Nephron progenitor cell (in vitro differentiated cells): ENCODE data around the gene MYBBP1A.

Source experiments
- DNase-seq: peaks from one replicate; pipeline ENCODE4 v3.0.0; 2021
- H3K27ac Mint-ChIP-seq: 2 replicates; pipeline ENCODE4 v1.8.0; 2021; ENCODE audit warnings: mild to moderate bottlenecking, moderate library complexity, mixed read lengths
- H3K27me3 Mint-ChIP-seq: 2 replicates; pipeline ENCODE4 v1.8.0; 2021; ENCODE audit warnings: mild to moderate bottlenecking, low read depth, mixed read lengths; ENCODE audit not compliant: poor library complexity
- H3K36me3 Mint-ChIP-seq: 2 replicates; pipeline ENCODE4 v1.8.0; 2021; ENCODE audit warnings: low read depth, mixed read lengths
- H3K4me1 Mint-ChIP-seq: 2 replicates; pipeline ENCODE4 v1.8.0; 2021; ENCODE audit warnings: mixed read lengths
- H3K4me3 Mint-ChIP-seq: 2 replicates; pipeline ENCODE4 v1.8.0; 2021; ENCODE audit warnings: mild to moderate bottlenecking, moderate library complexity, mixed read lengths
- H3K9me3 Mint-ChIP-seq: 2 replicates; pipeline ENCODE4 v1.8.0; 2021; ENCODE audit warnings: mild to moderate bottlenecking, moderate library complexity, mixed read lengths
- TF ChIP-seq, protein P1 (sequence below): fragments of 200-600 bp; sonication (generic); IDR thresholded peaks from 2 replicates; pipeline ENCODE4 v1.5.0; 2021; ENCODE audit warnings: antibody characterized with exemption

MYBBP1A gene

DNA sequence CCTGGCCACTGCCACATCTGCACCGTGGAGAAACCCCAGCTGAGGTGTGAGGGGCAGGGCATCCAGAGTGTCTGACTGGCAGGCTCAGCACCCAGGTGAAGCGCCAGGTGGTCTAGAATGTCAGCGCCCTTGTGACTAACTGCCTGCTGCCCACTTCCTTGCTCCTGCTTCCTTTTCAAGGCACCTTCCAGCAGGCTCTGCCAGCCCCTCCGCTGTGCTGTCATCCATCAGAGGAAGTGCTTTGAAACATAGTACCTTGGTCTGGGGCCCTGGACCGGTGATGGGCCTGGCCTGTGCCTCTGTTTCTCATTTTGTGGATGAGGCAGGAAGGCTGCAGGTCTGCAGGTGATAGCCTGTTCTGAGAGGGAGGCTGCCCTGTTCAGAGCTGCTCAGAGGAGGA lies 51.0 kb downstream of the MYBBP1A start:
- DNase-seq = no peak
- H3K4me1 Mint-ChIP-seq = peaks cover 24% of the 10 kb centered on the region
- peaks cover 69% of the 10 kb centered on the region for H3K27me3 Mint-ChIP-seq
- H3K36me3 Mint-ChIP-seq = no peaks in the 10 kb centered on the region
- TF ChIP-seq, protein P1, sequence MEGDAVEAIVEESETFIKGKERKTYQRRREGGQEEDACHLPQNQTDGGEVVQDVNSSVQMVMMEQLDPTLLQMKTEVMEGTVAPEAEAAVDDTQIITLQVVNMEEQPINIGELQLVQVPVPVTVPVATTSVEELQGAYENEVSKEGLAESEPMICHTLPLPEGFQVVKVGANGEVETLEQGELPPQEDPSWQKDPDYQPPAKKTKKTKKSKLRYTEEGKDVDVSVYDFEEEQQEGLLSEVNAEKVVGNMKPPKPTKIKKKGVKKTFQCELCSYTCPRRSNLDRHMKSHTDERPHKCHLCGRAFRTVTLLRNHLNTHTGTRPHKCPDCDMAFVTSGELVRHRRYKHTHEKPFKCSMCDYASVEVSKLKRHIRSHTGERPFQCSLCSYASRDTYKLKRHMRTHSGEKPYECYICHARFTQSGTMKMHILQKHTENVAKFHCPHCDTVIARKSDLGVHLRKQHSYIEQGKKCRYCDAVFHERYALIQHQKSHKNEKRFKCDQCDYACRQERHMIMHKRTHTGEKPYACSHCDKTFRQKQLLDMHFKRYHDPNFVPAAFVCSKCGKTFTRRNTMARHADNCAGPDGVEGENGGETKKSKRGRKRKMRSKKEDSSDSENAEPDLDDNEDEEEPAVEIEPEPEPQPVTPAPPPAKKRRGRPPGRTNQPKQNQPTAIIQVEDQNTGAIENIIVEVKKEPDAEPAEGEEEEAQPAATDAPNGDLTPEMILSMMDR = no peak
- no peak overlapping the region for H3K4me3 Mint-ChIP-seq
- H3K9me3 Mint-ChIP-seq = no peaks in the 10 kb centered on the region
- peak overlapping the region; percentile 29 for H3K27ac Mint-ChIP-seq

DNA sequence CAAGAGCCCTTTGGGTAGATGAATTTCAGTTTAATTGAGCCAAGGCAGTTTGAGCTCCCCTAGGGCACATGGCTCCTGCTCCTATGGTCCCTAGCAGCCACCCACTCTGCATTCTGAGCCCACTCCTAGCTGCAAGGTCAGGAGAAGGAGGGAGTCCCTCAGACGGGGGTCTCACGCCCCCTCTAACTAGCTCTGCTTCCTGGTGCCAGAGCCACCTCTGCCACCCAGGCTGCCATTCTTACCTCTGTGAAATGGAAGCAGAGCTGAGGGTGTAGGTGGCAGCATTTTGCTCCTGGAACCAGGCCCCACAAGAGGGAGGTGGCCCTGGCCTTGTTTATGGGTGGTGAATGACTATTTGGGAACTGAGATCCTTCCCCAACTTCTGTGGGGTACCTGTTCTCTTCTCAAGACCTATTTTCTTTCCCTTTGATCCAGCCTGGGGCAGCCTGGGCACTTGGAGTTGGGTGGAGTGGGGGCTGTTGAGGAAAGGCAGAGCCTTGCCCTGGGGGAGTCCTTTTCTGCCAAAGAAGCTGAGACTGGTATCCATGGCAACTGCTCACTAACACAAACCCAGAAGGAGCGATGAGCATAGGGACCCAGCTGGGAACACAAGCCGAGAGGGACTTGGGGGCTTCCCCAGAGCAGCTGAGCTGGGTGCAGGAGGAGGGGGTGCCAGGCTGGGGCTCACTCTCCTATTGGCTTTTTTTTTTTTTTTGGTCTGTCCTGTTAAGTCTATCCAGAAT lies 51.7 kb downstream of the MYBBP1A start:
- H3K9me3 Mint-ChIP-seq = no peaks in the 10 kb centered on the region
- no peaks in the 10 kb centered on the region for H3K36me3 Mint-ChIP-seq
- no peak overlapping the region for H3K4me3 Mint-ChIP-seq
- no peak for DNase-seq
- TF ChIP-seq, protein P1 = no peak
- peaks cover 67% of the 10 kb centered on the region for H3K27me3 Mint-ChIP-seq
- H3K27ac Mint-ChIP-seq = no peak overlapping the region
- peaks cover 17% of the 10 kb centered on the region for H3K4me1 Mint-ChIP-seq

DNA sequence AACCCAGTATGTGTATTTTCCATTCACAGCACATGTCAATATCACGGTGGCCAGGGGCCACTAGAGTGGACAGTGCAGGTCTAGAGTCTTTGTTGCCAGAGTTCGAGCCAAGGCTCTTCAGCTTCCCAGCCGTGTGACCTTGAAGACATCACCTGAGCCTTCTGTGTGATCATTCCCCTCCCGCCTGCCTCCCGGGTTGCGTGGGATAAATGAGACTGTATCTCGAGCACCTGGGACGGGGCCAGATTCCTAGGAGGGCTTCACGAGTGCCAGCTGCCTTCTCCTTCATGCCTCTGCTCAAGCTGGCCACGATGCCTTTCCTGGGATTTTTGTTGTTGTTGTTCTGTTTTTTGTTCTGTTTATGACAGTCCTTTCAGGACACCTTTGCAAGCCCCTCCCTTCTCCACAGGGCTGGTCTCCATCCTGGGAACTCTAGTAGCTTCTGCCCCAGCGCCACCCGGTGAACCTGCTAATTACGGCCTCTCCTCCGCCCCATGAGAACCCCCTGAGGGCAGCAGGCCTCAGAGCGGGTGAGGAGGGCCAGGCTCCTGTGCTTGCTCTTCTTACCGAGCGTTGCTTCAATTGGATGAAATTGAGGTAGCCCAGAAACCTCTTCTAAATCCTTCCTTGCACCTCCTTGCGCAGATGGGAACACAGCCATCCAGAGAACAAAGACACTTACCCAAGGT lies 52.6 kb downstream of the MYBBP1A start:
- no peak for DNase-seq
- H3K9me3 Mint-ChIP-seq = no peaks in the 10 kb centered on the region
- H3K27ac Mint-ChIP-seq = no peak overlapping the region
- TF ChIP-seq, protein P1 = no peak
- H3K27me3 Mint-ChIP-seq = peaks cover 75% of the 10 kb centered on the region
- no peaks in the 10 kb centered on the region for H3K36me3 Mint-ChIP-seq
- H3K4me3 Mint-ChIP-seq = no peak overlapping the region
- H3K4me1 Mint-ChIP-seq = peaks cover 12% of the 10 kb centered on the region

DNA sequence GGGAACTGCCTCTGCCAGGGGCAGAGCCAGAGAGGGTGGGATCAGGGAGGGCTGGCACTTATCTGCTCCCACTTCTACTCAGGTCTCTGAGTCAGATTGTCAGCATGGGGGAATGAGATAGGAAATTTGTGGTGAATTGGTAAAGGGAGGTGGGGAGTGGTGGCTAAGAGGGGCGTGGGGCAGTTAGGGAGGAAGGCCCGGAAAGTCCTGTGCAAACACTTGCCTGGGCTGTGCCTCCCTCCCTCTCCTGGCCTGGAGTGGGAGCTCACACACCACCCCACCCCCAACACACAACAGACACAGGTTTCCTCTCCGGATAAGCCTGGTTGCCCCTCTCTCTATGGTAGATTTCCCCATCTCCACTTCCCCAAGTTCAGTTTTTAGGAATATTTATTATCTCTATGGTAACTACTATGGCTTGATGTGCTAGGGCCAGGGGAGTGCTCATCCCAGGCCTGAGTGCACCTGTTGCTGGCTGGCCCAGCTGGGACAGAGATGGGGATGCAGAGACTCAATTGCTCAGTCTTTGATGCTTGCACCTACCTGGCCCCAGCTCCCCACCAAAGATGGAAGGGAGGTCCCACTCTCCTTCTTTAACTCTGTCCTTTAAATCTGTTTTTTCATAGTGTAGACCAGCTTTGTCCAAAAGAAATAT lies 53.8 kb downstream of the MYBBP1A start:
- Mint-ChIP-seq H3K36me3 (no peaks in the 10 kb centered on the region), H3K4me3 (no peak overlapping the region), H3K27me3 (peaks cover 87% of the 10 kb centered on the region), H3K9me3 (no peaks in the 10 kb centered on the region), H3K4me1 (peaks cover 19% of the 10 kb centered on the region), H3K27ac (no peak overlapping the region)
- TF ChIP-seq, protein P1 = no peak
- DNase-seq = no peak

DNA sequence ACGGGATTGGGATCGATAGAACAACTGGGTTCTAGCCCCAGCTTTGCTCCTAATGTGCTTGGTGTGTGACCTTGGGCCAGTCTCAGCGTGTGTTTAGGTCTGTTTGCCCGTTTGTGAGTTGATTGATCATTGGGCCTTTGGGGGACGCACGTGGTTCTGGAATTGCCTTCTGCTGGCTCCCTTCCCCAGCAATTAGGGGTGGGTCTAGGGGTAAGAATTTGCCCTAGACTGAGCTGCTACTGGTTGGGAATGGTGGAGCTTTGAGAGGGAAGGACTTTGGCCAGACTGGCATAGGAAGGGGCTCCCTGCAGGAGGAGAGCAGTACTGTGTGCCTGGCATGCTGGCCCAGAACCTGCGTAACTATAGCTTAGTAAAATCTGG lies 55.0 kb downstream of the MYBBP1A start:
- TF ChIP-seq, protein P1 = no peak
- no peak for DNase-seq
- H3K27me3 Mint-ChIP-seq = peaks cover 93% of the 10 kb centered on the region
- H3K4me1 Mint-ChIP-seq = peaks cover 19% of the 10 kb centered on the region
- peak overlapping the region; percentile 76 for H3K4me3 Mint-ChIP-seq
- H3K9me3 Mint-ChIP-seq = no peaks in the 10 kb centered on the region
- H3K36me3 Mint-ChIP-seq = no peaks in the 10 kb centered on the region
- no peak overlapping the region for H3K27ac Mint-ChIP-seq
